Breast epithelium (tissue), 4 donors: ENCODE measurements around the gene C12orf57. TPM values are rescaled to one million over a fixed set of nuclear protein-coding genes. Genes with fewer than 3 reads are reported as not detected.

Experiments
- DNase-seq, 2 donors: peaks; one replicate each; pipeline ENCODE4 v3.0.0-alpha.2; 2019; ENCODE audit warnings: low spot score in 2 of 2
- H3K27ac ChIP-seq, 2 donors: fragments of 200-600 bp; sonication (generic) in 1 of 2; one replicate each; pipeline ENCODE4 v1.5.1; 2016 to 2019; ENCODE audit warnings: mild to moderate bottlenecking in 1 of 2
- H3K27me3 ChIP-seq, 2 donors: fragments of 200-600 bp; sonication (generic) in 1 of 2; one replicate each; pipeline versions ENCODE4 v1.5.1 to v1.6.0; 2017 to 2019; ENCODE audit warnings: control low read depth in 1 of 2, mild to moderate bottlenecking in 1 of 2
- H3K36me3 ChIP-seq: fragments of 200-600 bp; one replicate; pipeline ENCODE4 v1.5.1; 2019
- H3K4me1 ChIP-seq, 2 donors: fragments of 200-600 bp; sonication (generic); one replicate each; pipeline ENCODE4 v1.5.1; 2016 to 2019; ENCODE audit warnings: control low read depth in 1 of 2
- H3K4me3 ChIP-seq, 3 donors: fragments of 200-600 bp; sonication (generic); 1 replicate in 2 of 3; 2 replicates in 1 of 3; pipeline ENCODE4 v1.5.1; 2016 to 2019; ENCODE audit warnings: mild to moderate bottlenecking in 3 of 3, moderate library complexity in 2 of 3
- H3K9me3 ChIP-seq, 2 donors: fragments of 200-600 bp; sonication (generic) in 1 of 2; one replicate each; pipeline ENCODE4 v1.5.1; 2016 to 2019; ENCODE audit warnings: control low read depth in 1 of 2
- POLR2A ChIP-seq: fragments of 450-650 bp; IDR thresholded peaks from one replicate; pipeline ENCODE4 v1.6.1; 2016; ENCODE audit warnings: antibody characterized with exemption, mild to moderate bottlenecking, moderate library complexity
- POLR2AphosphoS5 ChIP-seq, 3 donors: sonication (generic); formaldehyde crosslinking; IDR thresholded peaks; one replicate each; pipeline ENCODE4 v1.6.1; 2017; ENCODE audit warnings: antibody characterized with exemption in 3 of 3
- intact Hi-C: fragments of 100-400 bp; cut with DNase I; formaldehyde crosslinking; loops from one replicate; pipeline ENCODE4 v1.15.1; 2023; ENCODE audit warnings: low total_unique reads
- total RNA-seq, 3 donors: library from RNA; depleted of rRNA; stranded (reverse); fragments of >200 nt; gene quantifications; one replicate each; pipeline ENCODE4 v1.1.0, GENCODE V29; 2016
- TF ChIP-seq, protein P1 (sequence below), 3 donors: fragments of 450-650 bp; IDR thresholded peaks; one replicate each; pipeline ENCODE4 v1.5.1; 2016 to 2017; ENCODE audit warnings: antibody characterized with exemption in 3 of 3, mild to moderate bottlenecking in 3 of 3, moderate library complexity in 3 of 3

C12orf57 gene
- total RNA-seq, 3 donors from 2014 or later: 515 to 824 (median 547) TPM

- Histone ChIP-seq H3K27ac (peak overlapping the region; percentile 98 to 99), H3K9me3 (no peaks in the 10 kb centered on the region), H3K27me3 (no peaks in the 10 kb centered on the region), H3K36me3 (no peaks in the 10 kb centered on the region), H3K4me1 (peaks cover 8 to 22% of the 10 kb centered on the region in 2 donors), H3K4me3 (peak overlapping the region; percentile 24 to 78 (median 76))
- TF ChIP-seq, protein P1, sequence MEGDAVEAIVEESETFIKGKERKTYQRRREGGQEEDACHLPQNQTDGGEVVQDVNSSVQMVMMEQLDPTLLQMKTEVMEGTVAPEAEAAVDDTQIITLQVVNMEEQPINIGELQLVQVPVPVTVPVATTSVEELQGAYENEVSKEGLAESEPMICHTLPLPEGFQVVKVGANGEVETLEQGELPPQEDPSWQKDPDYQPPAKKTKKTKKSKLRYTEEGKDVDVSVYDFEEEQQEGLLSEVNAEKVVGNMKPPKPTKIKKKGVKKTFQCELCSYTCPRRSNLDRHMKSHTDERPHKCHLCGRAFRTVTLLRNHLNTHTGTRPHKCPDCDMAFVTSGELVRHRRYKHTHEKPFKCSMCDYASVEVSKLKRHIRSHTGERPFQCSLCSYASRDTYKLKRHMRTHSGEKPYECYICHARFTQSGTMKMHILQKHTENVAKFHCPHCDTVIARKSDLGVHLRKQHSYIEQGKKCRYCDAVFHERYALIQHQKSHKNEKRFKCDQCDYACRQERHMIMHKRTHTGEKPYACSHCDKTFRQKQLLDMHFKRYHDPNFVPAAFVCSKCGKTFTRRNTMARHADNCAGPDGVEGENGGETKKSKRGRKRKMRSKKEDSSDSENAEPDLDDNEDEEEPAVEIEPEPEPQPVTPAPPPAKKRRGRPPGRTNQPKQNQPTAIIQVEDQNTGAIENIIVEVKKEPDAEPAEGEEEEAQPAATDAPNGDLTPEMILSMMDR (IDR thresholded peaks at IDR 0.05): no peak
- no peak for TF ChIP-seq POLR2A
- TF ChIP-seq POLR2AphosphoS5 (IDR thresholded peaks at IDR 0.05): peak in 2 of 3 donors; percentile 47 to 55
- DNase-seq: peak; percentile 77 to 79
- intact Hi-C loops: loop anchor here (10.0 kb wide), 1 partner anchor 96 kb away; the partner anchor contains the start of gene TPI1
These were observed 17.5 kb downstream of the C12orf57 start for GRCh38 chr12:6961278-6961694.

DNA sequence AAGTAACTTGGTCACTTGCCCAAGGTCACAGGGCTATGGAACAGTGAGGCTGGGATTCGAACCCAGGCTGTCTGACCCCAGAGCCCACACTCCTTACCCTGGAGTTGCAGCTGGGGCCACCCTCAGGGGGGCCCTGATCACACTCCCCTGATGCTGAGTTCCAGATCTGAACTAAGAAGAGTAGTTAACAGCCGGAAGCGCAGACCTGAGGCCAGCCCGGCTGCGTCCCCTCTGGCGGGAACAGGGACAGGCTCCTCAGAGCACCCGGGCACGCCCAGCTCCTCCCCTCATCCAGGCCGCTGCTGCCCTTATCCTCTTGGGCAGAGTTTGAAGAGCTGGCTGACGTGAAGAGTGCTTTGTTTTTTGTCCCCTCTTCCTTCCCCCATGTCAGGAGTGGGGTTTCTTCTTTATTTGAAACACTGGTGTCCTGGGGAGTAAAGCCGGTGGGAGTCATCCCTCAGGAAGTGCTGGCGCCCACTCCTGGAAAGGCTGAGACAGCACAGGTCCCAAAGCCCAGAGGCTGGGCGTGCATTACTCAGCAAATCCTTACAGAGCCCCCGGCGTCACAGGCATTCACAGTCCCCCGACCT lies 18.0 kb downstream of the C12orf57 start:
- H3K4me3 ChIP-seq: peak overlapping the region; percentile 24 to 78 (median 76)
- peak overlapping the region; percentile 98 to 99 for H3K27ac ChIP-seq
- peaks cover 8 to 22% of the 10 kb centered on the region in 2 donors for H3K4me1 ChIP-seq
- H3K36me3 ChIP-seq: no peaks in the 10 kb centered on the region
- H3K27me3 ChIP-seq: no peaks in the 10 kb centered on the region
- no peaks in the 10 kb centered on the region for H3K9me3 ChIP-seq
- intact Hi-C loops: loop anchor here (10.0 kb wide), 1 partner anchor 97 kb away; the partner anchor contains the start of gene TPI1
- peak in 1 of 2 donors; percentile 55 for DNase-seq
- no peak for TF ChIP-seq POLR2A
- TF ChIP-seq POLR2AphosphoS5 (IDR thresholded peaks at IDR 0.05): no peak
- TF ChIP-seq, protein P1 (IDR thresholded peaks at IDR 0.05): peak; percentile 25 to 43 (median 26)

- Histone ChIP-seq H3K36me3 (no peaks in the 10 kb centered on the region), H3K9me3 (no peaks in the 10 kb centered on the region), H3K27me3 (no peaks in the 10 kb centered on the region), H3K4me3 (peak overlapping the region; percentile 24 to 78 (median 76)), H3K4me1 (peaks cover 8 to 22% of the 10 kb centered on the region in 2 donors), H3K27ac (peak overlapping the region; percentile 98 to 99)
- DNase-seq: no peak
- no peak for TF ChIP-seq POLR2A
- no peak for TF ChIP-seq POLR2AphosphoS5 (IDR thresholded peaks at IDR 0.05)
- TF ChIP-seq, protein P1 (IDR thresholded peaks at IDR 0.05): no peak
- intact Hi-C loops: loop anchor here (10.0 kb wide), 1 partner anchor 98 kb away; the partner anchor contains the start of gene TPI1
These were observed 18.6 kb downstream of the C12orf57 start for GRCh38 chr12:6962285-6963015.

DNA sequence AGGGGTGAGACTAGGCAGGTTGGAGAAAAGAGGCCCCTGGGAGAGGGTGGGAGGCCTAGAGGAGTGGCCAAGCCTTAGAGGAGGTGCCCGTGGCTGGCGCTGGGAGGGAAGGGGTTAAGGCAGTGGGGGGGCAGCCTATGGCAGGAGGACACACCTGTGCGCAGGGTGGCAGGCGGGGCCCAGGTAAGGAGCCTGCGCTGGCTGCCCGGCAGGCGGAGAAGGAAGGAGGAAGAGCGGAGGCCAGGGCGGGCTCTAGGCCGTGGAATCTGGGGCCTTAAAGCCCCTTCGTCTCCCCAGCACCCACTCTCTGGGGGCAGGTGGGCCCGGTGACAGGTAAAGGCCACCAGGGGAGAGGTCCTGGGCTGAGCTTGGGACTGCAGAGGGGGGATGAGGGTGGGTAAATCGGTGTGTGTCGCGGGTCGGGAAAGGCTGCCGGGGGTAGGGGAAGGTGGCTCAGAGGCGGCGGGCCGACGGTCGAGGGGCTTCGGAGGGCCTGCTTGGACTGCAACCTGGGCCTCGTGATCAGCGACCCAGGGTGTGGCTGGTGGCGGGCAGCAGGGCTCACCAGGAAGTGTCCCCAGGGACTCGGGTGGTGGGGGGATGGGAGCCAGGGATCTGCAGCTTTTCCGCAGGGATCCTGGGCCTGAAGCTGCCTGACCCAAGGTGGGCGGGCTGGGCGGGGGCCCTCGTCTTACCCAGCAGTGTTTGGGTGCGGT lies 19.4 kb downstream of the C12orf57 start:
- peaks cover 7% of the 10 kb centered on the region for H3K36me3 ChIP-seq
- intact Hi-C loops: loop anchor here (10.0 kb wide), 1 partner anchor 98 kb away; the partner anchor contains the start of gene TPI1
- H3K27me3 ChIP-seq: no peaks in the 10 kb centered on the region
- no peaks in the 10 kb centered on the region for H3K9me3 ChIP-seq
- peak; percentile 92 to 96 for DNase-seq
- H3K4me3 ChIP-seq: peak overlapping the region in 2 of 3 donors; percentile 76 to 78
- peak overlapping the region; percentile 98 to 99 for H3K27ac ChIP-seq
- peaks cover 8 to 28% of the 10 kb centered on the region in 2 donors for H3K4me1 ChIP-seq
- TF ChIP-seq, protein P1 (IDR thresholded peaks at IDR 0.05): peak; percentile 48 to 79 (median 66)
- TF ChIP-seq POLR2A (peak; percentile 90), POLR2AphosphoS5 (IDR thresholded peaks at IDR 0.05) (peak; percentile 58 to 93 (median 80))
